22Rv1 (cell line): ENCODE data around the gene ANGPTL5.
A peak's percentile ranks its signal among the peaks of the same experiment; 100 is the strongest.

Experiments used
- ZFX ChIP-seq: fragments of 450-650 bp; IDR thresholded peaks from 2 replicates; pipeline ENCODE4 v1.6.1; 2017; ENCODE audit warnings: antibody characterized with exemption, borderline replicate concordance
- TF ChIP-seq, protein P1 (sequence below): fragments of 450-650 bp; IDR thresholded peaks from 2 replicates; pipeline ENCODE4 v1.5.1; 2017; ENCODE audit warnings: mild to moderate bottlenecking

DNA sequence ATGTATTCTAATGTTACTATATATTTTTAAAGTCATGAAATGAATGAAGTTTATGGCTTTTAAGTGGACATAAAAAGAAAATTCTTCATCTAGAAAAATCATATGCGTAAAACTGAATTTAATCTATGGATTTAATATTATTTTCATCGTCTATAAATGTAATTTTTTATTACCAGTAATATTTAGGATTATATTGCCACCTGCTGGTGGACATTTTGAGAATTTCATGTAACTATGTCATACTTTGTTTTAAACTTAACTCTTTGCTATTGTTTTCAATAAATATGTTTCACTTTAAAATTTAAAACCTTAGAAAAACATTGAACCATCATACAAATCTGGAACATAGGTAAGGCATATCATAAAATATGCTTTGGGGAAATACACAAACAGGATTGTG, 68.1 kb downstream of the ANGPTL5 start:
- TF ChIP-seq, protein P1, sequence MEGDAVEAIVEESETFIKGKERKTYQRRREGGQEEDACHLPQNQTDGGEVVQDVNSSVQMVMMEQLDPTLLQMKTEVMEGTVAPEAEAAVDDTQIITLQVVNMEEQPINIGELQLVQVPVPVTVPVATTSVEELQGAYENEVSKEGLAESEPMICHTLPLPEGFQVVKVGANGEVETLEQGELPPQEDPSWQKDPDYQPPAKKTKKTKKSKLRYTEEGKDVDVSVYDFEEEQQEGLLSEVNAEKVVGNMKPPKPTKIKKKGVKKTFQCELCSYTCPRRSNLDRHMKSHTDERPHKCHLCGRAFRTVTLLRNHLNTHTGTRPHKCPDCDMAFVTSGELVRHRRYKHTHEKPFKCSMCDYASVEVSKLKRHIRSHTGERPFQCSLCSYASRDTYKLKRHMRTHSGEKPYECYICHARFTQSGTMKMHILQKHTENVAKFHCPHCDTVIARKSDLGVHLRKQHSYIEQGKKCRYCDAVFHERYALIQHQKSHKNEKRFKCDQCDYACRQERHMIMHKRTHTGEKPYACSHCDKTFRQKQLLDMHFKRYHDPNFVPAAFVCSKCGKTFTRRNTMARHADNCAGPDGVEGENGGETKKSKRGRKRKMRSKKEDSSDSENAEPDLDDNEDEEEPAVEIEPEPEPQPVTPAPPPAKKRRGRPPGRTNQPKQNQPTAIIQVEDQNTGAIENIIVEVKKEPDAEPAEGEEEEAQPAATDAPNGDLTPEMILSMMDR, result peak; percentile 61
- no peak for TF ChIP-seq ZFX
